Osteoblast (primary cell): Measurements from ENCODE around the gene FN3KRP. TPM values are rescaled to one million over a fixed set of nuclear protein-coding genes. Genes with fewer than 3 reads are reported as not detected.

ENCODE experiments used
- DNase-seq: peaks from one replicate; pipeline ENCODE4 v3.0.0; 2011; ENCODE audit warnings: low spot score, mixed read lengths; ENCODE audit not compliant: insufficient read length; ENCODE audit errors: missing footprints
- H2AFZ ChIP-seq: 2 replicates; pipeline ENCODE4 v1.6.0; 2011; ENCODE audit warnings: mild to moderate bottlenecking, low read length
- H3K27ac ChIP-seq: 2 replicates; pipeline ENCODE4 v1.5.1; 2011; ENCODE audit warnings: mild to moderate bottlenecking, low read depth, low read length, moderate library complexity
- H3K27me3 ChIP-seq: 2 replicates; pipeline ENCODE4 v1.6.0; 2012; ENCODE audit warnings: mild to moderate bottlenecking, control low read depth, inconsistent platforms, low read length, moderate library complexity; ENCODE audit not compliant: insufficient read depth
- H3K36me3 ChIP-seq: 2 replicates; pipeline ENCODE4 v1.5.1; 2011; ENCODE audit warnings: mild to moderate bottlenecking, low read length, control low read depth, moderate library complexity; ENCODE audit not compliant: insufficient read depth
- H3K4me1 ChIP-seq: 2 replicates; pipeline ENCODE4 v1.5.1; 2011; ENCODE audit warnings: mild to moderate bottlenecking, low read length, control low read depth, moderate library complexity; ENCODE audit not compliant: insufficient read depth
- H3K4me2 ChIP-seq: 2 replicates; pipeline ENCODE4 v1.6.0; 2011; ENCODE audit warnings: mild to moderate bottlenecking, low read length; ENCODE audit not compliant: insufficient read depth
- H3K4me3 ChIP-seq: fragments of 200-600 bp; sonication (generic); 3 replicates; pipeline ENCODE4 v1.5.1; 2012; ENCODE audit warnings: mild to moderate bottlenecking, low read length, inconsistent platforms; ENCODE audit not compliant: insufficient read depth
- H3K79me2 ChIP-seq: 2 replicates; pipeline ENCODE4 v1.6.0; 2012; ENCODE audit warnings: mild to moderate bottlenecking, low read length, control low read depth, inconsistent platforms; ENCODE audit not compliant: insufficient read depth
- H3K9me3 ChIP-seq: 2 replicates; pipeline ENCODE4 v1.5.1; 2011; ENCODE audit warnings: low read depth, low read length, control low read depth
- H4K20me1 ChIP-seq: 2 replicates; pipeline ENCODE4 v1.6.0; 2012; ENCODE audit warnings: mild to moderate bottlenecking, low read length, control low read depth; ENCODE audit not compliant: insufficient read depth
- total RNA-seq: library from RNA; depleted of rRNA; stranded (reverse); fragments of >200 nt; gene quantifications from 2 replicates; pipeline ENCODE4 v1.2.3, GENCODE V29; 2012
- TF ChIP-seq, protein P1 (sequence below): IDR thresholded peaks from 2 replicates; pipeline ENCODE4 v1.5.1; 2011; ENCODE audit warnings: mild to moderate bottlenecking, low read depth, low read length, moderate library complexity; ENCODE audit errors: extremely low read depth

FN3KRP gene
- total RNA-seq, 1 donor = 10.1 TPM

DNA sequence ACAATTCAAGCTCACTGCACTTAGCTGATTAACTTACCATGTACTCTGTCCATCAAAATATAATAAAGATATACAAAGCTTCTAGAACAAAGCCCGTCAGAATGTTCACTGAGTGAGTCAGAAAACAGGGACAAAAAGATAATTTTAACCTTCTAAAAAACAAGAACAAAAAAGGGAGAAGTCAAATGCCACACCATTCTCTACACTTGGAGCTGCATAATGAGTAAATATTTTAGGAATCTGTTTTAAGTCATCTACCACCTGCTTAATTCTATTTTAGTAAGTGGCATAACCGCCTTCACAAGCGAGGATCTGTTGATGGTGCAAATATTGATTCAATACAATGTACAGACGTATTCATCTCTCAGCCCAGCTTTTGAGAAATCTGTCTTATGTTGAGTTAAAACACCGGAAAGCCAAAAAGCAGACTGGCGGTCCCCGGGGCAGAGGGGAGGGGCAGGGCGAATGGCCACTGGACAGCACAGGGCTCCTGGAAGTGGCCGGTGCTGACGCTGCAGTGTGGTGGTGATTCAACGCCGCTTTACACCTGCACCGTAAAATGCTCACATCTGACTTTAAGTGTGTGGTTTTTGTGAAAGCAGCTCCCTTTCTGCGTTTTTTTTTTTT lies 38.1 kb upstream of the FN3KRP start:
- peaks cover 4% of the 10 kb centered on the region for H4K20me1 ChIP-seq
- H3K27me3 ChIP-seq = no peaks in the 10 kb centered on the region
- no peak overlapping the region for H3K27ac ChIP-seq
- peaks cover 3% of the 10 kb centered on the region for H3K9me3 ChIP-seq
- no peak overlapping the region for H3K4me2 ChIP-seq
- no peaks in the 10 kb centered on the region for H3K79me2 ChIP-seq
- H2AFZ ChIP-seq = no peak overlapping the region
- H3K4me3 ChIP-seq = no peak overlapping the region
- no peaks in the 10 kb centered on the region for H3K4me1 ChIP-seq
- TF ChIP-seq, protein P1, sequence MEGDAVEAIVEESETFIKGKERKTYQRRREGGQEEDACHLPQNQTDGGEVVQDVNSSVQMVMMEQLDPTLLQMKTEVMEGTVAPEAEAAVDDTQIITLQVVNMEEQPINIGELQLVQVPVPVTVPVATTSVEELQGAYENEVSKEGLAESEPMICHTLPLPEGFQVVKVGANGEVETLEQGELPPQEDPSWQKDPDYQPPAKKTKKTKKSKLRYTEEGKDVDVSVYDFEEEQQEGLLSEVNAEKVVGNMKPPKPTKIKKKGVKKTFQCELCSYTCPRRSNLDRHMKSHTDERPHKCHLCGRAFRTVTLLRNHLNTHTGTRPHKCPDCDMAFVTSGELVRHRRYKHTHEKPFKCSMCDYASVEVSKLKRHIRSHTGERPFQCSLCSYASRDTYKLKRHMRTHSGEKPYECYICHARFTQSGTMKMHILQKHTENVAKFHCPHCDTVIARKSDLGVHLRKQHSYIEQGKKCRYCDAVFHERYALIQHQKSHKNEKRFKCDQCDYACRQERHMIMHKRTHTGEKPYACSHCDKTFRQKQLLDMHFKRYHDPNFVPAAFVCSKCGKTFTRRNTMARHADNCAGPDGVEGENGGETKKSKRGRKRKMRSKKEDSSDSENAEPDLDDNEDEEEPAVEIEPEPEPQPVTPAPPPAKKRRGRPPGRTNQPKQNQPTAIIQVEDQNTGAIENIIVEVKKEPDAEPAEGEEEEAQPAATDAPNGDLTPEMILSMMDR = no peak
- DNase-seq = peak; percentile 35
- no peaks in the 10 kb centered on the region for H3K36me3 ChIP-seq

DNA sequence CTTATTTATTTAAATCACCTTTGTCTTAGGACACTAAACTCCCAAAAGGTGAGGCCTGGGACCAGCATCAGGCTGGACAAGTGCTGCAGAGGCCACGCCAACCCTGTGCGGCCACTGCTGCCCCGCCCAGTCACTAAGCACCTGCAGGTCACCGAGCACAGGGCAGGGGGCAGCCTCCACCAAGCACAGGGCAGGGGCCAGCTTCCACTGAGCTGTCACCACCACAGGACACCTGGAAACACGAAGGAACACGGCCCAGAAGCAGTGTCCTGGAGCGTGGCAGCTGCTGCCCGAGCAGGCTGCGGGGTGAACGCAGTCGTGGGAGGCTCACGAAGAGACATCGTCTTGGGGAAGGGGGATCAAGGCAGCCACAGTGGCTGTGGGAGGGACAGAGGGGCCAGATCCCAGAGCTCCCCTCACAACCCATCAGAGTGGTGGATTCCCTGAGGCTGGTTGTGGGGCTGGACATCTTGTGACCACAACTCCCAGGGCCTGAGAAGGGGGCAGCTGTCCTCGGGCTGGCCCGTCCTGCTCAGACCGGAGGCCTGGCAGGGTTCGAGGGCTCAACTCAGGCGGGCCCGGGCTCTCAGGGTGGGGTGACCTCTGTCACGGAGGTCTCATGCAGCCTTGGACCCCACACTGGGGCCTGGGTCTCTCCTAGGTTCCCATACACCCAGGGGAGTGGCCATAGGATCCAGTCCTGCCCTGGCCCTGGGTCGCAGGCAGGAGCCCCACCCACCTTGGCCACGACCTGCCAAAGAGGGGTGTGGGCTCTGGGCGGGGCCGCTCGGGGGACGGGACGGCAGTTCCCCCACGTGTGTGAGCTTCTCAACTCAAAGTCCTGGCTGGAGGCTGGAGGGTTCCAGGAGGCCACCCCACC lies 36.7 kb upstream of the FN3KRP start:
- no peak overlapping the region for H2AFZ ChIP-seq
- no peak overlapping the region for H3K27ac ChIP-seq
- H3K4me1 ChIP-seq = no peaks in the 10 kb centered on the region
- H4K20me1 ChIP-seq = peaks cover 4% of the 10 kb centered on the region
- peaks cover 3% of the 10 kb centered on the region for H3K9me3 ChIP-seq
- no peak overlapping the region for H3K4me3 ChIP-seq
- no peaks in the 10 kb centered on the region for H3K79me2 ChIP-seq
- TF ChIP-seq, protein P1 = no peak
- H3K4me2 ChIP-seq = no peak overlapping the region
- no peaks in the 10 kb centered on the region for H3K27me3 ChIP-seq
- no peaks in the 10 kb centered on the region for H3K36me3 ChIP-seq
- peak; percentile 30 for DNase-seq

DNA sequence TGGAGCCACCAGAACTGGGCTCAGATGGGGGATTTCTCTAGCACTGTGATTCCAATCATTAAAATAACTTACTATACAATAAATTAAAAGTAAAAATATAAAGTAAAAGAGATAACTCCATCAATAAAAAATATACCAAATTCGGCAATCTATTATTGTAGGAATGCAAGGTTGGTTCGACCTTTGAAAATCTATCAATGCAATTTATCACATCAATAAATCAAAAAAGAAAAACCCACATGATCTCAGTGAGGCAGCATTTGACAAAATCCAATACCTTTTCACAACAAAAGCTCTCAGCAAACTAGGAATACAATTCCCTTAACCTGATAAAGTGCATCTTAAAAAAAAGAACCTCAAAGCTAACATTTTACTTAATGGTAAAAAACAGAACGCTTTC lies 35.0 kb upstream of the FN3KRP start:
- Histone ChIP-seq H3K4me1 (no peaks in the 10 kb centered on the region), H3K4me2 (no peak overlapping the region), H2AFZ (no peak overlapping the region), H3K36me3 (no peaks in the 10 kb centered on the region), H3K4me3 (no peak overlapping the region), H4K20me1 (no peaks in the 10 kb centered on the region), H3K79me2 (no peaks in the 10 kb centered on the region), H3K27me3 (no peaks in the 10 kb centered on the region), H3K27ac (no peak overlapping the region), H3K9me3 (peaks cover 3% of the 10 kb centered on the region)
- TF ChIP-seq, protein P1 = no peak
- no peak for DNase-seq

- no peaks in the 10 kb centered on the region for H3K36me3 ChIP-seq
- H2AFZ ChIP-seq = no peak overlapping the region
- H3K27me3 ChIP-seq = no peaks in the 10 kb centered on the region
- DNase-seq = no peak
- no peak overlapping the region for H3K27ac ChIP-seq
- no peak overlapping the region for H3K4me3 ChIP-seq
- no peaks in the 10 kb centered on the region for H3K79me2 ChIP-seq
- no peak overlapping the region for H3K4me2 ChIP-seq
- TF ChIP-seq, protein P1 = no peak
- peaks cover 3% of the 10 kb centered on the region for H3K9me3 ChIP-seq
- H4K20me1 ChIP-seq = no peaks in the 10 kb centered on the region
- H3K4me1 ChIP-seq = no peaks in the 10 kb centered on the region
These were observed 33.0 kb upstream of the FN3KRP start for GRCh38 chr17:82683534-82683933.
